Measurements from ENCODE around the gene ARHGAP18. TPM values are rescaled to one million over a fixed set of nuclear protein-coding genes. Genes with fewer than 3 reads are reported as not detected.
A peak's percentile ranks its signal among the peaks of the same experiment; 100 is the strongest.

The ARHGAP18 gene
- total RNA-seq, 1 donor from 2014 or later: 5.7 TPM

DNA sequence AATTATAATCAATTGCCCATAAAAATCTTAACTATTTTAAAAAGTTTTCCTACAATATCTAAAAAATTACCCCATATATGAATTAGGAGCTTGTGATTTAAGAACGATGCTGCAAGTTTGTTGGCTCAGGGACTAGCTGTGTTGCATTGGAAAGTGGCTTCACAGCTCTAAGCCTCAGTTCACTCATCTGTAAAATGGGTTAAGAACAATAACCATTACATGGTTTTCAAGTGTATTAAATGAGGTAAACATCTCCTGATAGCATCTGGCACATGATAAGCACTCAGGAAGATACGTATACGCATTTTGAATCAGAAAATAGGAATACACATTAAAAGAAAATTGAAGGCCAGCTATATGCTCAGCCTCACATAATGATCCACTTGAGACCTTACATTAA is 76.4 kb downstream of the ARHGAP18 start:
- intact Hi-C loops (cut with micrococcal nuclease): no loop called here
- ATAC-seq: no peak
- no peak for DNase-seq

GRCh38 chr6:129632172-129632613 is 77.8 kb downstream of the ARHGAP18 start:
- ATAC-seq: no peak
- intact Hi-C loops (cut with micrococcal nuclease): no loop called here
- no peak for DNase-seq

DNA sequence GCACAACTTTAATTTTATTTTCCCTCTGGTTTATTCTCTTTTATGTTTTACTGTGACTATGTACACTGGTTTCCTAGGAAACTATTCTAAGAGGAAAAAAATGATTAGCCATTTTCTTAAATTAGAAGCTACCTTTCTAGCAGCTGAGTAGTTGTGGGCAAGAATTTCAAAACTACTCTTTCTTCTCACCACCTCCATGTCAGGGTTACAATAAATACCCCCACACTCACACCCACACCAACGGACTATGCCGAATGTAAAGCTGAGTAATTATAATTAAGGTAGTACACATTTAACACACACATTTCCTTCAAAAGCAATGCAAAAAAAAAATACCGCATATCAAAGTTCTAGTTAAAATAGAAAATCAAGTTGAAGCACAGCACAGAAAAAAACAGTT is 78.9 kb downstream of the ARHGAP18 start:
- ATAC-seq (no peak), DNase-seq (no peak)
- intact Hi-C loops (cut with micrococcal nuclease): no loop called here

DNA sequence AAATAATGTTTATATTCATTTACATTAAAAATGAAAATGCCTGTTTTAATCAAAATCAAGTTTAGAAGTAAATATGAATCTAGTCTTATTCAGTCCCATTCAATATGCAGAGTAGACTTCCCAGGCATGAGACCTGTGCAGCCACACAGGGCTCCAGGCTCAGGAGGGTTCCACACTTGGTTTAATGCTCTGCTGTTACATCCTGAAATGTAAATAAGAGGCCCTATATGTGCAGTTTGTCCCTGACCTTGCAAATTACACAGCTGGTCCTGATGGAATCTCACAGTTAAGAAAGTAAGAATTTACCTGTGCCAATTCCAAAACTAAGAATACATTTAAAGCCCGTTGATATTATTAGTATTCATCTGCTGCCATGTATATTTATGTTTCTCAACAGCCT is 79.4 kb downstream of the ARHGAP18 start:
- DNase-seq (no peak), ATAC-seq (no peak)
- intact Hi-C loops (cut with micrococcal nuclease): no loop called here

DNA sequence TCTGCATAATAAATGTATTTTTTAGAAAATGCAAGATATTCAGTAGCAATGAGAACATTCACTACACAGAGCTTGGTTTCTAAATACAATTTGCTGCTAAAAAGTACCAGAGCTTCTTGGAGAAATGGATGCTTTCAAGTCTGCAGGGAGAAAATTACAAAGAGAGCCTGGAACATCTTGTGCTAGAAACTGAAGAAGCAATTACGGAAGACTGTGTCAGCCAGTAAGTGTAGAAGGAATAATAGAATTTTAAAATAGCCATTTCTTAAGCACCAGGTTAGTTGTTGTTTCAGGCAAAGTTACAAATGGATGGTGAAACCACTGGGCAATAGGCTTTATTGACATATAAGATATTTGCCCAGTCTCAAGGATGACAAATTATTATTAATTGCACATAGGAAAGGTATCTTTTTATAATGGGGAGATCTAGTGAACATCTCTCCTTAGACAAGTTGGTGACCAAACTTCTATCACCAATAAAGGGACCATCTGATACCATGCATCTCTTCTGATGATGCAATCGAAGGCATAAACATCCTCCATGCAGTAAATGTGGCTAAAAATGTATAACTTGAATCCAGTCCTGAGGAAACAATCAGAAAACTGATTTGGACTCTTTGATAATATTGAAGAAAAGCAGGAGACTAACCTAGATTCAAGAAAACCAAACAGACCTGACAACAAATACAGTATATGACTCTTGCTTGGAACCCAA is 81.7 kb downstream of the ARHGAP18 start:
- ATAC-seq (no peak), DNase-seq (no peak)
- intact Hi-C loops (cut with micrococcal nuclease): no loop called here

DNA sequence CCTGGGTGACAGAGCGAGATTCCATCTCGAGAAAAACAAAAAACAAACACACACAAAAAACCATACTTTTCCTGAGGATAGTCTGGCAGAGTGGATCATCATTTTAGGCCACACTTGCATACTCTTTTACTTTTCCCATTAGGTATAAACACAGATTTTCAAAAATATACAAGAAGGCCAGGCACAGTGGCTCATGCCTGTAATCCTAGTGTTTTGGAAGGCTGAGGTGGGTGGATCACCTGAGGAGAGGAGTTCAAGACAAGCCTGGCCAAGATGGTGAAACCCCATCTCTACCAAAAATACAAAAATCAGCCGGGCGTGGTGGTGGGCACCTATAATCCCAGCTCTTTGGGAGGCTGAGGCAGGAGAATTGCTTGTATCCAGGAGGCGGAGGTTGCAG is 85.5 kb downstream of the ARHGAP18 start:
- ATAC-seq: no peak
- no peak for DNase-seq
- intact Hi-C loops (cut with micrococcal nuclease): no loop called here

- intact Hi-C loops (cut with micrococcal nuclease): no loop called here
- DNase-seq (no peak), ATAC-seq (no peak)
Observed at GRCh38 chr6:129623008-129623732, 86.8 kb downstream of the ARHGAP18 start.

DNA sequence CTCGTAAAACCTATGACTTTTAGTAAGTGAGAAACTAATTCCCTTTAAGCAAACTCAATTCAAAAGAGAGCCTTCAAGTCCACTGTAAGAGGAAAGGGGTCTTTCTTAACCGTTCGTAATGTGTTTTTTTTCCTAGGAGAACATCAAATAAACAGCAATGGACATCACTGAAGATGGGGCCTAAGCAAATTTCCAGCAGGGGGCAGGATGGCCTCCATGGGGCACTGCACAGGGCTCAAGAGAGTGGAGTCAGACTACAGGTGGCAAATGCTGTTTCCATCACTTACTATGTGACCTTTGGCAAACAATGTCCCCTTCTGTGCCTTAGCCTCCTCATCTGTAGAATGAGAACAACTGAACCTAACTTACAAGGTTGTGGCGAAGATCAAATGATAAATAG is 88.7 kb downstream of the ARHGAP18 start:
- ATAC-seq (no peak), DNase-seq (no peak)

GRCh38 chr6:129620234-129620610 is 89.8 kb downstream of the ARHGAP18 start:
- ATAC-seq: no peak
- no peak for DNase-seq
- intact Hi-C loops (cut with micrococcal nuclease): no loop called here

More for the DNA sequence above, 88.7 kb downstream of the ARHGAP18 start:
- intact Hi-C loops (cut with micrococcal nuclease): no loop called here

- no peak for DNase-seq
- intact Hi-C loops (cut with micrococcal nuclease): no loop called here
- no peak for ATAC-seq
Observed at GRCh38 chr6:129619579-129620233, 90.3 kb downstream of the ARHGAP18 start.

GRCh38 chr6:129617986-129618385 is 92.0 kb downstream of the ARHGAP18 start:
- no peak for ATAC-seq
- no peak for DNase-seq
- intact Hi-C loops (cut with micrococcal nuclease): no loop called here

- intact Hi-C loops (cut with micrococcal nuclease): no loop called here
- ATAC-seq (no peak), DNase-seq (no peak)
Observed at GRCh38 chr6:129615496-129615895, 94.5 kb downstream of the ARHGAP18 start.

GRCh38 chr6:129615020-129615419 is 95.0 kb downstream of the ARHGAP18 start:
- ATAC-seq: no peak

GRCh38 chr6:129614464-129614863 is 95.5 kb downstream of the ARHGAP18 start:
- no peak for ATAC-seq
- intact Hi-C loops (cut with micrococcal nuclease): no loop called here
- DNase-seq: no peak

More at GRCh38 chr6:129615020-129615419, 95.0 kb downstream of the ARHGAP18 start:
- no peak for DNase-seq
- intact Hi-C loops (cut with micrococcal nuclease): no loop called here

DNA sequence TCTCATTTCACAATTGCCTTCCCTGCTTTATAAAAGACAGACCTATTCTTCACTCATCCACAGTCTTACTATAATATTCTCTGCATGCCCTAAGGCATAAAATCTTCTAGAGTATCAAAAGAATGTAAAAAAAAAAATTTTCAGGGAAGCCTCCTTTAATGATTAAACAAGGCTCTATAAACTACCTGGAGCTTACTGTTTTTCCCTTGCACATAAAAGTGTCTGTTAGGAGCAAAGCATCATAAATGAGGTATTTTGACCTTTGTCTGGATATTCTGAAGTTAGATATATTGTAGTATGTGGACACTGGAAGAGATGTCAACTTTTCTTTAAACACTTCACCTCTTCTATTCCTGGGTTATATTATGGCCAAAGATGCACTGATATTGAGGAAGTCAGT is 97.5 kb downstream of the ARHGAP18 start:
- ATAC-seq: no peak
- no peak for DNase-seq
- intact Hi-C loops (cut with micrococcal nuclease): no loop called here

- intact Hi-C loops (cut with micrococcal nuclease): no loop called here
- DNase-seq: no peak
- peak; percentile 30 for ATAC-seq
Observed at GRCh38 chr6:129609635-129610034, 100.3 kb downstream of the ARHGAP18 start.

GRCh38 chr6:129608886-129609537 is 101.0 kb downstream of the ARHGAP18 start:
- ATAC-seq (no peak), DNase-seq (no peak)
- intact Hi-C loops (cut with micrococcal nuclease): no loop called here

- DNase-seq (no peak), ATAC-seq (no peak)
- intact Hi-C loops (cut with micrococcal nuclease): no loop called here
Observed at GRCh38 chr6:129607581-129608186, 102.3 kb downstream of the ARHGAP18 start.

DNA sequence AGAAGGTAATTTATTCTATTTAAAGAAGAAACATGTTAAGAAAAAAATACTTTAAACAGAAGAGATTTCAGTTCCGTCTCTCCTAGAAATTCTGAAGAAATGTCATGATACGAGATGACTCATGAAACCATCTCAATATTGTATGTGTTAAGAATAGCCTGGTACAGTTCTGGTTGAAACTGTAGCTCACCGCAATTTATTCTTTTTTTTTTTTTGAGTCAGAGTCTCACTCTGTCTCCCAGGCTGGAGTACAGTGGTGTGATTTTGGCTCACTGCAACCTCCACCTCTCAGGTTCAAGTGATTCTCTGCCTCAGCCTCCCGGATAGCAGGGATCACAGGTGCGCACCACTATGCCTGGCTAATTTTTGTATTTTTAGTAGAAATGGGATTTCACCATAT is 103.3 kb downstream of the ARHGAP18 start:
- DNase-seq: no peak
- no peak for ATAC-seq
- intact Hi-C loops (cut with micrococcal nuclease): no loop called here
